ENCODE results near the gene ARHGAP19.

DNA sequence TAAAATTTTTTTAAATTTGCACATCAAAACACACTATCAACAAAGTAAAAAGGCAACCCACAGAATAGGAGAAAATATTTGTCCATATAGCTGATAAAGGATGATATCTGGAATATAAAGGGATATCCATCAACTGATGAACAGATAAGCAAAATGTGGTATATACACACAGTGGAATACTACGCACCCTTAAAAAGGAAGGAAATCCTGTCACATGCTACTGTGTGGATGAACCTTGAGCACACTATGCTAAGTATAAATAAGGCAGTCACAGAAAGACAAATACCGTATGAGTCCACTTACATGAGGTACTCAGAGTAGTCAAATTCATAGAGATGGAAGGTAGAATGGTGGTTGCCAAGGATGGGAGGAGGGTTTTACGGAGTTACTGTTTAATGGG lies 37.7 kb downstream of the ARHGAP19 start:
- TF ChIP-seq, protein P1, sequence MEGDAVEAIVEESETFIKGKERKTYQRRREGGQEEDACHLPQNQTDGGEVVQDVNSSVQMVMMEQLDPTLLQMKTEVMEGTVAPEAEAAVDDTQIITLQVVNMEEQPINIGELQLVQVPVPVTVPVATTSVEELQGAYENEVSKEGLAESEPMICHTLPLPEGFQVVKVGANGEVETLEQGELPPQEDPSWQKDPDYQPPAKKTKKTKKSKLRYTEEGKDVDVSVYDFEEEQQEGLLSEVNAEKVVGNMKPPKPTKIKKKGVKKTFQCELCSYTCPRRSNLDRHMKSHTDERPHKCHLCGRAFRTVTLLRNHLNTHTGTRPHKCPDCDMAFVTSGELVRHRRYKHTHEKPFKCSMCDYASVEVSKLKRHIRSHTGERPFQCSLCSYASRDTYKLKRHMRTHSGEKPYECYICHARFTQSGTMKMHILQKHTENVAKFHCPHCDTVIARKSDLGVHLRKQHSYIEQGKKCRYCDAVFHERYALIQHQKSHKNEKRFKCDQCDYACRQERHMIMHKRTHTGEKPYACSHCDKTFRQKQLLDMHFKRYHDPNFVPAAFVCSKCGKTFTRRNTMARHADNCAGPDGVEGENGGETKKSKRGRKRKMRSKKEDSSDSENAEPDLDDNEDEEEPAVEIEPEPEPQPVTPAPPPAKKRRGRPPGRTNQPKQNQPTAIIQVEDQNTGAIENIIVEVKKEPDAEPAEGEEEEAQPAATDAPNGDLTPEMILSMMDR (IDR thresholded peaks at IDR 0.05; ENCODE audit: low read length), result no peak
- no peak for TF ChIP-seq EZH2 (optimal IDR thresholded peaks at IDR 0.05; ENCODE audit: low read depth, low read length)
